ENCODE data around the gene OBSCN.

Gene OBSCN

GRCh38 chr1:228408869-228409805 lies 201.3 kb downstream of the OBSCN start:
- DNase-seq (ENCODE audit: low read depth in 2 of 2, low spot score in 1 of 2) = no peak

- DNase-seq (ENCODE audit: low read depth in 2 of 2, low spot score in 1 of 2) = no peak
Measured at GRCh38 chr1:228410015-228410414, 202.2 kb downstream of the OBSCN start.

GRCh38 chr1:228410671-228411070 lies 202.8 kb downstream of the OBSCN start:
- DNase-seq (ENCODE audit: low read depth in 2 of 2, low spot score in 1 of 2) = no peak

- no peak for DNase-seq (ENCODE audit: low read depth in 2 of 2, low spot score in 1 of 2)
Measured at GRCh38 chr1:228411121-228411520, 203.3 kb downstream of the OBSCN start.

GRCh38 chr1:228411548-228412430 lies 203.9 kb downstream of the OBSCN start:
- DNase-seq (ENCODE audit: low read depth in 2 of 2, low spot score in 1 of 2) = no peak

- no peak for DNase-seq (ENCODE audit: low read depth in 2 of 2, low spot score in 1 of 2)
Measured at GRCh38 chr1:228413241-228414010, 205.6 kb downstream of the OBSCN start.

- DNase-seq (ENCODE audit: low read depth in 2 of 2, low spot score in 1 of 2) = no peak
Measured at GRCh38 chr1:228414511-228415211, 206.8 kb downstream of the OBSCN start.

GRCh38 chr1:228415221-228415620 lies 207.4 kb downstream of the OBSCN start:
- DNase-seq (ENCODE audit: low read depth in 2 of 2, low spot score in 1 of 2) = no peak

GRCh38 chr1:228415853-228416216 lies 208.0 kb downstream of the OBSCN start:
- no peak for DNase-seq (ENCODE audit: low read depth in 2 of 2, low spot score in 1 of 2)

- DNase-seq (ENCODE audit: low read depth in 2 of 2, low spot score in 1 of 2) = no peak
Measured at GRCh38 chr1:228416217-228416933, 208.5 kb downstream of the OBSCN start, which contains the start of gene TRIM17. TRIM17 (minus strand) TSS chr1:228416861; CDS start chr1:228415072, 1,789 bp downstream.

- DNase-seq (ENCODE audit: low read depth in 2 of 2, low spot score in 1 of 2) = no peak
Measured at GRCh38 chr1:228417061-228417460, 209.2 kb downstream of the OBSCN start.

GRCh38 chr1:228417483-228418203 lies 209.8 kb downstream of the OBSCN start:
- no peak for DNase-seq (ENCODE audit: low read depth in 2 of 2, low spot score in 1 of 2)

- DNase-seq (ENCODE audit: low read depth in 2 of 2, low spot score in 1 of 2) = no peak
Measured at GRCh38 chr1:228420968-228421826, 213.4 kb downstream of the OBSCN start.

GRCh38 chr1:228423404-228424053 lies 215.7 kb downstream of the OBSCN start:
- DNase-seq (ENCODE audit: low read depth in 2 of 2, low spot score in 1 of 2) = no peak

GRCh38 chr1:228424685-228425660 lies 217.1 kb downstream of the OBSCN start:
- no peak for DNase-seq (ENCODE audit: low read depth in 2 of 2, low spot score in 1 of 2)

GRCh38 chr1:228426518-228427175 lies 218.8 kb downstream of the OBSCN start:
- DNase-seq (ENCODE audit: low read depth in 2 of 2, low spot score in 1 of 2) = no peak

All from stimulated activated CD8-positive, alpha-beta memory T cell treated with anti-CD3 and anti-CD28 coated beads, Interleukin-4, amount 100 ng/mL, for 4 hours (primary cell).